HG02840 (cell line): ENCODE results near the gene SYNDIG1.

Experiments used
- ATAC-seq: cut with Tn5 transposase; IDR thresholded peaks from one replicate; pipeline ENCODE4 v1.9.1; 2021; ENCODE audit warnings: mild to moderate bottlenecking, moderate library complexity, moderate number of reproducible peaks; ENCODE audit not compliant: unreplicated experiment, low FRiP score

SYNDIG1 gene

GRCh38 chr20:24547967-24548366 is 78.5 kb downstream of the SYNDIG1 start:
- ATAC-seq, result no peak

- ATAC-seq, result no peak
Measured at GRCh38 chr20:24559114-24559732, 89.8 kb downstream of the SYNDIG1 start.

- no peak for ATAC-seq
Measured at GRCh38 chr20:24560571-24561491, 91.4 kb downstream of the SYNDIG1 start.

GRCh38 chr20:24565835-24566351 is 96.5 kb downstream of the SYNDIG1 start:
- no peak for ATAC-seq

- no peak for ATAC-seq
Measured at GRCh38 chr20:24566656-24567055, 97.2 kb downstream of the SYNDIG1 start.

GRCh38 chr20:24567508-24567907 is 98.1 kb downstream of the SYNDIG1 start:
- ATAC-seq, result no peak

GRCh38 chr20:24568842-24569241 is 99.4 kb downstream of the SYNDIG1 start:
- ATAC-seq, result no peak

- ATAC-seq, result no peak
Measured at GRCh38 chr20:24571159-24571558, 101.7 kb downstream of the SYNDIG1 start.

- ATAC-seq, result no peak
Measured at GRCh38 chr20:24572140-24572539, 102.7 kb downstream of the SYNDIG1 start.

GRCh38 chr20:24572862-24573261 is 103.4 kb downstream of the SYNDIG1 start:
- ATAC-seq, result no peak

- no peak for ATAC-seq
Measured at GRCh38 chr20:24573557-24573956, 104.1 kb downstream of the SYNDIG1 start.

- ATAC-seq, result no peak
Measured at GRCh38 chr20:24574307-24574706, 104.9 kb downstream of the SYNDIG1 start.

- no peak for ATAC-seq
Measured at GRCh38 chr20:24574797-24575196, 105.4 kb downstream of the SYNDIG1 start.

GRCh38 chr20:24575811-24576210 is 106.4 kb downstream of the SYNDIG1 start:
- no peak for ATAC-seq

- no peak for ATAC-seq
Measured at GRCh38 chr20:24576447-24576846, 107.0 kb downstream of the SYNDIG1 start.

- no peak for ATAC-seq
Measured at GRCh38 chr20:24577271-24577909, 108.0 kb downstream of the SYNDIG1 start.

GRCh38 chr20:24578567-24579415 is 109.4 kb downstream of the SYNDIG1 start:
- no peak for ATAC-seq

- no peak for ATAC-seq
Measured at GRCh38 chr20:24579475-24579874, 110.0 kb downstream of the SYNDIG1 start.

GRCh38 chr20:24580006-24580405 is 110.6 kb downstream of the SYNDIG1 start:
- ATAC-seq, result no peak

- no peak for ATAC-seq
Measured at GRCh38 chr20:24580855-24581254, 111.4 kb downstream of the SYNDIG1 start.
